HFF-Myc (cell line): ENCODE measurements around the gene PALLD.
A peak's percentile ranks its signal among the peaks of the same experiment; 100 is the strongest.

Experiments used
- DNase-seq: peaks from one replicate; pipeline ENCODE4 v3.0.0-alpha.2; 2011; ENCODE audit warnings: low read depth; ENCODE audit errors: extremely low read depth
- H3K4me3 ChIP-seq: replicated peaks from 2 replicates; pipeline ENCODE4 v1.5.1; 2011; ENCODE audit warnings: low read depth, mild to moderate bottlenecking, control low read depth, low read length
- TF ChIP-seq, protein P1 (sequence below): IDR thresholded peaks from 2 replicates; pipeline ENCODE4 v1.5.1; 2012; ENCODE audit warnings: mild to moderate bottlenecking, low read depth, low read length, control low read depth; ENCODE audit errors: missing control alignments

Gene PALLD

DNA sequence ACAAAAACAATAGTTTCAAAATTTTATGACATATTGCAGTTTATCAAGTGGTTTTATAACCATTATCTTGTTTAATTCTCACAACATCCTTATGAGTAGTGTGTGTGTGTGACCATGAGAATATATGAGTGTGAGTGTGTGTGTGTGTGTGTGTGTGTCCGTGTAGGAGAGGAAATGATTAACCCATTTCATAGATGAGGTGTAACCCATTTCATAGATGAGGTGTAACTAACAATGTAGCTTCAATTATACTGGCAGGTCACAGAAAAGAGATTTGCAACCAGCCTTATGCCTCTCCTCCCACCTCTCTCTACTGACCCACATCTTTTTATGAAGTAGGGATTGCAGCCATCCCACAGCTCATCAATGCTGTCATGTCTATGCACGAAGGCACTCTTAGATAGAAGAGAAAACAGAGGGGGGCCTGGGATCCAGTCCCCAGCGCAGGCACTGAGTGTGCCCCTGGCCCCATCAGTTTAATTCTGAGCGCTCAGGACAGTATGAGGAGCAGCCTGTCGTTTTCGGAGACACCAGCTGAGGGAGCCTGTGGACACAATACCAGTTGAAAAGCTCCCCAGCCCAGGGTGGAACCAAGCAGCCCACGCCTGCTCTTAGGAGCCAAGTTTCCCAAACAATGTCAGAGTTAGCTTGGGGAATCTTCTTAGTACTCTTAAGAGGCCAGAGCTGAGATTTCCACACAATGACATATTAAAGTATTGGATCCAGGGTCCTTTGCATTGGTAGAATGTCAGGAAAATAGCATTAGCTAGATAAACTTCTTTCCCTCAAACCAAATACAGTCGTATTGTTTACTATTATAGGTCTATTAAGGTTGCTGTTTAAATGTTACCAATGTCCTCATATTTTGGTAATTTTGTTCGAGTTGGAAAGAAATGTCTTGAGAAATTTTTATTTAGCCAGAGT lies 88.6 kb downstream of the PALLD start:
- TF ChIP-seq, protein P1, sequence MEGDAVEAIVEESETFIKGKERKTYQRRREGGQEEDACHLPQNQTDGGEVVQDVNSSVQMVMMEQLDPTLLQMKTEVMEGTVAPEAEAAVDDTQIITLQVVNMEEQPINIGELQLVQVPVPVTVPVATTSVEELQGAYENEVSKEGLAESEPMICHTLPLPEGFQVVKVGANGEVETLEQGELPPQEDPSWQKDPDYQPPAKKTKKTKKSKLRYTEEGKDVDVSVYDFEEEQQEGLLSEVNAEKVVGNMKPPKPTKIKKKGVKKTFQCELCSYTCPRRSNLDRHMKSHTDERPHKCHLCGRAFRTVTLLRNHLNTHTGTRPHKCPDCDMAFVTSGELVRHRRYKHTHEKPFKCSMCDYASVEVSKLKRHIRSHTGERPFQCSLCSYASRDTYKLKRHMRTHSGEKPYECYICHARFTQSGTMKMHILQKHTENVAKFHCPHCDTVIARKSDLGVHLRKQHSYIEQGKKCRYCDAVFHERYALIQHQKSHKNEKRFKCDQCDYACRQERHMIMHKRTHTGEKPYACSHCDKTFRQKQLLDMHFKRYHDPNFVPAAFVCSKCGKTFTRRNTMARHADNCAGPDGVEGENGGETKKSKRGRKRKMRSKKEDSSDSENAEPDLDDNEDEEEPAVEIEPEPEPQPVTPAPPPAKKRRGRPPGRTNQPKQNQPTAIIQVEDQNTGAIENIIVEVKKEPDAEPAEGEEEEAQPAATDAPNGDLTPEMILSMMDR: peak; percentile 71
- no peak overlapping the region for H3K4me3 ChIP-seq
- DNase-seq: no peak

- H3K4me3 ChIP-seq: no peak overlapping the region
- TF ChIP-seq, protein P1: no peak
- DNase-seq: no peak
These were observed 90.1 kb downstream of the PALLD start for GRCh38 chr4:168586926-168587325.

GRCh38 chr4:168587411-168588125 lies 90.7 kb downstream of the PALLD start:
- no peak for DNase-seq
- TF ChIP-seq, protein P1: no peak
- no peak overlapping the region for H3K4me3 ChIP-seq

- H3K4me3 ChIP-seq: no peak overlapping the region
- TF ChIP-seq, protein P1: no peak
- no peak for DNase-seq
These were observed 92.2 kb downstream of the PALLD start for GRCh38 chr4:168588916-168589531.

- TF ChIP-seq, protein P1: no peak
- no peak overlapping the region for H3K4me3 ChIP-seq
- no peak for DNase-seq
These were observed 95.8 kb downstream of the PALLD start for GRCh38 chr4:168592676-168593075.

DNA sequence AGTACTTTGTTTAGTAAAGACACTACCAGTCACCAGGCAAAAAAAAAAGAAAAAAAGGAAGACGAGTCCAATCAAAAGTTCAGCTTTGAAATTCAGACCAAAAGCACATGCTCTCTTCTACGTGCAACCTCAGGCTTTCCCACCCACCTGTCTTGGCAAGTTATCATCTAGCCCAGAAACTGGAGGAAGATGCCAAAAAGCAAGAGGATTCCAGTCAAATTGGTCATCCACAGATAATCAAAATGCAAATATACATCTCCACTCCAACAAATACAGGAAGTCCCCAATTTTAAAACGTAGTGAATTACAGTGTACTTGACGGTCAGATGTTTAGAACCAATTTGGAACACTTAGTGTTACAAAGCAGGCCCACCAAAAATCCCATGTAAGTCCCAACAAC lies 96.5 kb downstream of the PALLD start:
- TF ChIP-seq, protein P1: no peak
- DNase-seq: no peak

More for the DNA sequence above, 96.5 kb downstream of the PALLD start:
- H3K4me3 ChIP-seq: no peak overlapping the region
